ENCODE measurements around the gene GPHN. TPM values are rescaled to one million over a fixed set of nuclear protein-coding genes. Genes with fewer than 3 reads are reported as not detected.

Gene GPHN
- total and polyA plus RNA-seq, 7 donors: 8.1 to 39.7 (median 22.3) TPM

DNA sequence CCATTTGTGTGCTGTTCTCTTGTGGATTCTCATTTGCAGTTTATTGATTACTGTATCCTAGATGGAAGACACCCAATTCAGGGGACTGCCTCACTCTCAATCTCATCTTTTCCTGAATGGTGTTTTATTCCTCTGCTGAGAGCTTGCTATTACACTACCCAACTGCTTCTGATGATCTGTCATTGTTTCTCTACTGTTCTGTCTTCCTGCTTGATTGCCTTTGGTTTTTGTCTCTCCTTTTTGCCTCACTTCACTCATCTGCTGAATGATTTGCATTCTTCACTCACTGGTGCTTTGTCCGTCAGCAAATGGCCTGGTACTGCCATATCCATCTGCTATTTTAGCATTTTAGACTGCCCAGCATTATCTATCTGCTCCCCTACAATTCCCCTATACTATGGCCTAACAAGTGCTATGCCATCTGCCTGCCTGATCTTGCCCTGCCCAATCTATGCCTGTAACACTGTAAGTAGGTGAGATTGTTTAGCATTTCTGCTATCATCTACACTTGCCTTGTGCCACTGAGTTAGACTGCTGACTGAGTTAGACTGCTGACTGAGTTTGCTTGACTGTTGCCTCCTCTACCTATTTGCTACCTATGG, 335.1 kb downstream of the GPHN start:
- Histone ChIP-seq H3K36me3 (ENCODE audit: insufficient read depth in 1 of 2, low read depth in 1 of 2) (no peaks in the 10 kb centered on the region), H3K27me3 (ENCODE audit: insufficient read depth in 3 of 3, low read length in 2 of 3) (no peaks in the 10 kb centered on the region), H3K4me3 (no peak overlapping the region), H3K9me3 (no peaks in the 10 kb centered on the region), H3K27ac (no peak overlapping the region), H3K4me1 (no peaks in the 10 kb centered on the region)
- TF ChIP-seq, protein P1, sequence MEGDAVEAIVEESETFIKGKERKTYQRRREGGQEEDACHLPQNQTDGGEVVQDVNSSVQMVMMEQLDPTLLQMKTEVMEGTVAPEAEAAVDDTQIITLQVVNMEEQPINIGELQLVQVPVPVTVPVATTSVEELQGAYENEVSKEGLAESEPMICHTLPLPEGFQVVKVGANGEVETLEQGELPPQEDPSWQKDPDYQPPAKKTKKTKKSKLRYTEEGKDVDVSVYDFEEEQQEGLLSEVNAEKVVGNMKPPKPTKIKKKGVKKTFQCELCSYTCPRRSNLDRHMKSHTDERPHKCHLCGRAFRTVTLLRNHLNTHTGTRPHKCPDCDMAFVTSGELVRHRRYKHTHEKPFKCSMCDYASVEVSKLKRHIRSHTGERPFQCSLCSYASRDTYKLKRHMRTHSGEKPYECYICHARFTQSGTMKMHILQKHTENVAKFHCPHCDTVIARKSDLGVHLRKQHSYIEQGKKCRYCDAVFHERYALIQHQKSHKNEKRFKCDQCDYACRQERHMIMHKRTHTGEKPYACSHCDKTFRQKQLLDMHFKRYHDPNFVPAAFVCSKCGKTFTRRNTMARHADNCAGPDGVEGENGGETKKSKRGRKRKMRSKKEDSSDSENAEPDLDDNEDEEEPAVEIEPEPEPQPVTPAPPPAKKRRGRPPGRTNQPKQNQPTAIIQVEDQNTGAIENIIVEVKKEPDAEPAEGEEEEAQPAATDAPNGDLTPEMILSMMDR (IDR thresholded peaks at IDR 0.05): no peak
- ATAC-seq: no peak
- no peak for DNase-seq
- intact Hi-C loops (cut with DNase I): no loop called here
- 86 to 100% (median 97%) methylated on average over 1 of the region's 1 CpG for WGBS, 3 donors

DNA sequence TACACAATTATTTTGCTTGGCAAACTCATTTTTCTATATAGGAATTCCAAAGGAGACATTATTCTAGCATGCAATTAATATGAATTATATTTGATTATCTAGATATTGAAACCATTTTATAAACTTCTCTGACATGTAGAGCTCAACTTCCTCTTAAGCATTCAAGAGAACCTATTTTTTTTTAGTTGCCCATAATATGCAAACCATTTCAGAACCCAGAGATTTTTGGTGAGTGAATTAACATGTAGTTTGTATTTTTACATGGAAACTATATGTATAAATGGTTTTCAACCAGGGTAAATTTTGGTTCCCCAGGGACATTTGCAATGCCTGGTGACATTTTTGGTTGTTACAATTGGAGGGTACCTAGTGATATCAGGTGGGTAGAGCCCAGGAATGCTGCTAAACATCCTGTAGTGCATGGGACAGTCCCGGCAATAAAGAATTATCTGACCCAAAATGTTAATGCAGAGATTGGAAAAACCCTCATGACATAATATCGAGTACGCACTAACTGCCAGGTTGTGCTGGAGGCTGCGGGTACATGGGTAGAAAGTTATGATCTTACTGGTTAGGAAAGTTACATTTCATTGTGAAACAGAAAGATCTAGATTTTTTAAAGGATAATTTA, 342.4 kb downstream of the GPHN start:
- TF ChIP-seq, protein P1 (IDR thresholded peaks at IDR 0.05): no peak
- Histone ChIP-seq H3K9me3 (no peaks in the 10 kb centered on the region), H3K4me1 (no peaks in the 10 kb centered on the region), H3K4me3 (no peak overlapping the region), H3K27me3 (ENCODE audit: insufficient read depth in 3 of 3, low read length in 2 of 3) (no peaks in the 10 kb centered on the region), H3K36me3 (ENCODE audit: insufficient read depth in 1 of 2, low read depth in 1 of 2) (no peaks in the 10 kb centered on the region), H3K27ac (no peak overlapping the region)
- WGBS, 3 donors: 94 to 97% (median 95%) methylated on average over 4 of the region's 4 CpGs
- ATAC-seq: no peak
- DNase-seq: no peak
- intact Hi-C loops (cut with DNase I): no loop called here

DNA sequence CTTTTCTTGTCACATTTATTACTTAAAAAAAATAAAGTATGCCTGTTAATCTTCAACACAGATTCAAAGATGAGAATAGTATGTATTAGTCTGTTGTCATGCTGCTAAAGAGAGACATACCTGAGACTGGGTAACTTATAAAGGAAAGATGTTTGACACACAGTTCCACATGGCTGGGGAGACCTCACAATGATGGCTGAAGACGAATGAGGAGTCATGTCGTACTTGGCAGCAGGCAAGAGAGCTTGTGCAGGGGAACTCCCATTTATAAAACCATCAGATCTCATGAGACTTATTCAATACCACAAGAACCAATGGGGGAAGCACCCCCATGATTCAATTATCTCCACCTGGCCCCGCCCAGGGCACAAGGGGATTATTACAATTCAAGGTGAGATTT, 345.4 kb downstream of the GPHN start:
- Histone ChIP-seq H3K9me3 (no peaks in the 10 kb centered on the region), H3K27ac (no peak overlapping the region), H3K4me3 (no peak overlapping the region), H3K36me3 (ENCODE audit: insufficient read depth in 1 of 2, low read depth in 1 of 2) (no peaks in the 10 kb centered on the region), H3K4me1 (no peaks in the 10 kb centered on the region), H3K27me3 (ENCODE audit: insufficient read depth in 3 of 3, low read length in 2 of 3) (no peaks in the 10 kb centered on the region)
- TF ChIP-seq, protein P1 (IDR thresholded peaks at IDR 0.05): no peak
- intact Hi-C loops (cut with DNase I): no loop called here
- ATAC-seq (no peak), DNase-seq (no peak)
- WGBS, 3 donors: 88 to 90% (median 89%) methylated on average over 3 of the region's 3 CpGs

DNA sequence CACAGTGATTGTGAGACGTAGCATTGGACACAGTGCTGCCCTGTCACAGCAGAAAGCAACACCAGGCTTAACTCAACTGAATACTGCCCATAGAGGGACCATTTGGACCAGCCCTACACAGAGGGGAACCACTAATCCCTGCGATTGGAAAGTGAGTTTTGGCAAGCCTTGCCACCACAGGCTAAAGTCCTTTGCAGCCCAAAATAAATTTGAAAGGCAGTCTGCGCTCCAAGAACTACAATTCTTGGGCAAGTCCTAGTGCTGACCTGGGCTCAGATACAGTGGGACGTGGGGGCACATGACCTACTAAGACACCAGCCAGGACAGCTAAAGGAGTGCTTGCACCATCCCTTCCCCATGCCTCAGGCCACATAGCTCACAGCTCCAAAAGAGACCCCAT, 349.9 kb downstream of the GPHN start:
- H3K4me3 ChIP-seq: no peak overlapping the region
- H3K9me3 ChIP-seq: no peaks in the 10 kb centered on the region
- no peaks in the 10 kb centered on the region for H3K27me3 ChIP-seq (ENCODE audit: insufficient read depth in 3 of 3, low read length in 2 of 3)
- intact Hi-C loops (cut with DNase I): no loop called here
- H3K36me3 ChIP-seq (ENCODE audit: insufficient read depth in 1 of 2, low read depth in 1 of 2): no peaks in the 10 kb centered on the region
- TF ChIP-seq, protein P1 (IDR thresholded peaks at IDR 0.05): no peak
- H3K4me1 ChIP-seq: no peaks in the 10 kb centered on the region
- H3K27ac ChIP-seq: no peak overlapping the region
- 89 to 99% (median 96%) methylated on average over 4 of the region's 4 CpGs for WGBS, 3 donors
- ATAC-seq (no peak), DNase-seq (no peak)
